T-cell (primary cell): ENCODE results near the gene GANAB. TPM values are rescaled to one million over a fixed set of nuclear protein-coding genes. Genes with fewer than 3 reads are reported as not detected.

Experiments
- ATAC-seq, 4 experiments: fragments of 200-7000 bp in 3 of 4; fragments of 150-1000 bp in 1 of 4; cut with Tn5 transposase; replicated peaks in 1 of 4; 1 replicate in 3 of 4; 2 replicates in 1 of 4; pipeline ENCODE4 v1.10.0; 2021; ENCODE audit warnings: moderate library complexity in 3 of 4, mild to moderate bottlenecking in 2 of 4, moderate number of reproducible peaks in 1 of 4
- CTCF ChIA-PET, 2 donors: fragments of 300-600 bp; sonication (Branson Sonifier 250); formaldehyde crosslinking; loops; one replicate each; lab custom pipeline; 2022; ENCODE audit warnings: antibody characterized with exemption in 2 of 2; lab: Charles Lee
- POLR2A ChIA-PET, 2 donors: fragments of 300-600 bp; sonication (Branson Sonifier 250); formaldehyde crosslinking; loops; one replicate each; lab custom pipeline; 2022; ENCODE audit warnings: antibody characterized with exemption in 2 of 2; lab: Charles Lee
- DNase-seq, 35 experiments: peaks; one replicate each; pipeline versions ENCODE4 v3.0.0 to v3.0.0-alpha.2; 2013 to 2023
- H3K27ac ChIP-seq: one replicate; pipeline ENCODE4 v1.5.1; 2013; ENCODE audit warnings: low read length
- H3K27me3 ChIP-seq, 2 experiments: replicated peaks in 1 of 2; 1 replicate in 1 of 2; 2 replicates in 1 of 2; pipeline versions ENCODE4 v1.6.1 to v1.7.0; 2013; ENCODE audit warnings: low read length in 1 of 2, mixed read lengths in 1 of 2; ENCODE audit not compliant: control insufficient read depth in 2 of 2, insufficient read depth in 2 of 2; ENCODE audit errors: extremely low read depth in 1 of 2
- H3K36me3 ChIP-seq, 2 donors: 1 replicate in 1 of 2; 2 replicates in 1 of 2; pipeline versions ENCODE4 v1.6.1 to v1.7.0; 2013; ENCODE audit warnings: low read length in 1 of 2; ENCODE audit not compliant: control insufficient read depth in 2 of 2, insufficient read depth in 1 of 2; ENCODE audit errors: extremely low read depth in 1 of 2
- H3K4me1 ChIP-seq, 2 experiments: 1 replicate in 1 of 2; 2 replicates in 1 of 2; pipeline versions ENCODE4 v1.6.1 to v1.7.0; 2013; ENCODE audit warnings: low read length in 2 of 2, mixed read lengths in 1 of 2; ENCODE audit not compliant: insufficient read depth in 2 of 2, control insufficient read depth in 1 of 2; ENCODE audit errors: extremely low read depth in 1 of 2
- H3K4me3 ChIP-seq, 2 donors: 1 replicate in 1 of 2; 2 replicates in 1 of 2; pipeline versions ENCODE4 v1.5.1 to v1.7.0; 2013; ENCODE audit warnings: mild to moderate bottlenecking in 2 of 2, low read length in 1 of 2, moderate library complexity in 1 of 2; ENCODE audit not compliant: control insufficient read depth in 1 of 2; ENCODE audit errors: extremely low read depth in 1 of 2
- H3K9me3 ChIP-seq: 2 replicates; pipeline ENCODE4 v1.7.0; 2013
- H3K27ac Mint-ChIP-seq, 2 donors: one replicate each; pipeline ENCODE4 v1.8.0; 2020 to 2021; ENCODE audit warnings: mild to moderate bottlenecking in 2 of 2, mixed read lengths in 2 of 2
- H3K27me3 Mint-ChIP-seq, 2 donors: one replicate each; pipeline ENCODE4 v1.8.0; 2021 to 2022; ENCODE audit warnings: mixed read lengths in 2 of 2
- H3K36me3 Mint-ChIP-seq: one replicate; pipeline ENCODE4 v1.8.0; 2021; ENCODE audit warnings: mixed read lengths
- H3K4me1 Mint-ChIP-seq, 3 donors: one replicate each; pipeline ENCODE4 v1.8.0; 2020 to 2022; ENCODE audit warnings: mixed read lengths in 3 of 3, mild to moderate bottlenecking in 1 of 3
- H3K4me3 Mint-ChIP-seq, 3 donors: one replicate each; pipeline ENCODE4 v1.8.0; 2020 to 2022; ENCODE audit warnings: mild to moderate bottlenecking in 3 of 3, mixed read lengths in 3 of 3, moderate library complexity in 3 of 3
- H3K9me3 Mint-ChIP-seq, 3 donors: one replicate each; pipeline ENCODE4 v1.8.0; 2020 to 2022; ENCODE audit warnings: mixed read lengths in 3 of 3
- WGBS: methylation state at CpG from one replicate; pipeline ENCODE4 v1.1.5; 2013; ENCODE audit warnings: missing lambda C conversion rate; ENCODE audit not compliant: insufficient coverage; 5-methylcytosine and 5-hydroxymethylcytosine counted together
- total RNA-seq, 35 experiments: library from RNA in 6 of 35; stranded (reverse) in 6 of 35; fragments of 120-200 nt in 1 of 35; gene quantifications; one replicate each; pipeline versions ENCODE4 v1.2.1 to v1.2.4 and lab custom pipeline; 2013 to 2026

The GANAB gene
- total RNA-seq, 5 donors from 2014 or later (not counting 1 experiment from before 2014, with no cell fraction given): 216 to 278 (median 257) TPM

DNA sequence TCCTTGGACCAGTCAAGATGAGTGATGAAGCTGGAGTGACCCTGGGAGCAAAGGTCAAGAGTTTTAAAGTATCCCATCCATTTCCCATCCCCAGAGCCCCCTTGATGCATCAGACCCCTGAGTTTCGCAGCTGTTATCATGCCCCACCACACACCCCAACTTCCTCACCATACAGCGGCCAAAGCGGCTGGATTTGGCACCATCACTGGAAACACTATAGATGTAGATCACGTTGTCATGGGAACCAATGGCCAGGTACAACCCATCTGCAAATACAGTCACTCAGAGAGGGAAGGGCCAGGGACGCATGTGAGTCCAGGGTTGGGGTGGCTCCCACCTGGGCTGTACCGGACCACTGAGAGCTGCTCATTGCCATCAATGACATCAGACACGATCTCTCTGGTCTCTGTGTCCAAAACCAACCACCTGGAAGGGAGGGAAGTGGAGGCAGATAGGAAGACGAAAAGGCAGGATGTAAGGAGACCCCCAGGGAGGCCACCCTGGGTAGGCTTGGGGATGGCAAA is 42.6 kb downstream of the GANAB start:
- Histone ChIP-seq H3K27me3 (no peaks in the 10 kb centered on the region), H3K27ac (no peak overlapping the region), H3K4me3 (no peak overlapping the region), H3K4me1 (peaks cover 10 to 41% of the 10 kb centered on the region in 2 experiments), H3K9me3 (no peaks in the 10 kb centered on the region), H3K36me3 (peaks cover 10 to 56% of the 10 kb centered on the region in 2 donors)
- DNase-seq (no peak), ATAC-seq (no peak)
- WGBS: 100% methylated on average over 4 of the region's 8 CpGs
- CTCF ChIA-PET: no interaction called here
- H3K27ac Mint-ChIP-seq: peak overlapping the region; percentile 74 to 82
- peaks cover 41% of the 10 kb centered on the region for H3K36me3 Mint-ChIP-seq
- H3K9me3 Mint-ChIP-seq: no peaks in the 10 kb centered on the region
- peak overlapping the region; percentile 59 to 71 (median 71) for H3K4me3 Mint-ChIP-seq
- H3K27me3 Mint-ChIP-seq: no peaks in the 10 kb centered on the region
- POLR2A ChIA-PET: interaction anchor here (0.5 to 1.0 kb wide), 5 partner anchors 11 to 71 kb away, joined by 3 to 4 read pairs (median 4); no protein-coding TSS in a partner anchor
- H3K4me1 Mint-ChIP-seq: peaks cover 47 to 55% (median 49%) of the 10 kb centered on the region in 3 donors

DNA sequence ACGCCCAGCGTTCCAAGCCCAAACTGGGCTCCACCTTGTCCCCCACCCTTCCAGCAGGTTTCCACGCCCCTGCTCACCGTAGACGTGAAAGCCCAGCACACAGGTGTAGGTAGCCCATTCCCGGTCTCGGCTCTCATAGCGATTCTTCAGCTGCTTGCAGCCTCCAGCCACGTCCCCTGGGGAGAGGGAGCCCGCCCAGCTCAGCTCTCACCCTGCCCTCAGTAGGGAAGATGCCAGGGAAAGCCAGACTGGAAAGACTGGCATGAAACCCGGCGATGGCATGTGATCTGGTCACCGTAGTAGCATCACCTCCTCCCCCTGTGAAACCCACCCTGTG is 43.4 kb downstream of the GANAB start:
- Mint-ChIP-seq H3K27ac (peak overlapping the region; percentile 74 to 82), H3K27me3 (no peaks in the 10 kb centered on the region), H3K9me3 (no peaks in the 10 kb centered on the region), H3K4me1 (peaks cover 51 to 57% (median 54%) of the 10 kb centered on the region in 3 donors), H3K4me3 (peak overlapping the region; percentile 59 to 71 (median 71)), H3K36me3 (peaks cover 44% of the 10 kb centered on the region)
- no peaks in the 10 kb centered on the region for H3K27me3 ChIP-seq
- DNase-seq: no peak
- H3K36me3 ChIP-seq: peaks cover 10 to 56% of the 10 kb centered on the region in 2 donors
- POLR2A ChIA-PET: interaction anchor here in 1 of 2 donors (0.5 kb wide), 1 partner anchor 227 kb away, joined by 3 read pairs; no protein-coding TSS in a partner anchor
- H3K4me3 ChIP-seq: no peak overlapping the region
- WGBS: 98% methylated on average over 11 of the region's 13 CpGs
- H3K4me1 ChIP-seq: peaks cover 14 to 41% of the 10 kb centered on the region in 2 experiments
- no peak overlapping the region for H3K27ac ChIP-seq
- CTCF ChIA-PET: no interaction called here
- H3K9me3 ChIP-seq: no peaks in the 10 kb centered on the region
- no peak for ATAC-seq

DNA sequence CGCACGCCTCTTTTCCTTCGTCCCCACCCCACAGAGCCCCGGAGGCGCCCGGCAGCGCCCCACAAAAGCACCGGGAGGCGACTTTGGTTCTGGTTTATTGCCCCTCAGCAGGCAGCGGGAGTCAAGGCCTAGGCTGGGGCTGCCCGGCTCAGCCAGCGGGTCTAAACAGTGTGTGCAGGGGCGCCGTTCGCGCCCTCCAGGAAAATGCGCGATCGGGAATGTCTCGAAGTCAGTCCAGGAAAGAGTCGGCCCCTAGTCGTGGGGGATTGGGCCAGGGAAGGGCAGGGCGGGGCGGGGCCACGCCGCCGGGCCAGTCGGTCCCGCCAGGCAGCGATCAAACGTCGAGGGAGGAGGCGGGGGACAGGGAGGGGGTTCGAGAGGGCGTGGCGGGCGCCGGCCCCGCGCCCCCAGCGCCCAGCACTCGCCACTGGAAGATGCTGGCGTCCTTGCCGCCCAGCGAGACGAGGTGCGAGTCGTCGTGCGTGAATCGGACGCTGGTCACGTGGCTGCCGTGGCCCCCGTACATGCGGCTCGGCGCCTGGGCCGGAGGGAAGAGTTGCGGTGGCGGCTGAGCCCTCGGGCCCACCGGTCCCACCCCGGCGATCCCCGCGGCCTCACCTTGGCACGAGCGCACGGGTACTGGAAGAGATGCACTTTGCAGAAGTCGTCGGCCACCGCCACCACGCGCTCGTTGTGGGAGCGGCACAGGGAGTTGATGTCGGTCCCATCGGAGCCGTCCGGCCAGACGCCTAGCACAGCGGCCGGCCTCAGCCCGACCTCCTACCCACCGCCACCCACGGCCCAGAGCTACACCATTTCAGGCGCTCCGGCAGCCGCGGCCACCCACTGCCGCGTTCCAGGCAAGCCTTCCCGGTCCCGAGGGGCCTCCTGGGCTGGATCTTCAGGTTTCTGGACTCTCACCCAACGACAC is 44.0 kb downstream of the GANAB start:
- Mint-ChIP-seq H3K9me3 (no peaks in the 10 kb centered on the region), H3K27me3 (no peaks in the 10 kb centered on the region), H3K4me1 (peaks cover 51 to 57% (median 55%) of the 10 kb centered on the region in 3 donors), H3K4me3 (peak overlapping the region; percentile 86 to 97 (median 92)), H3K36me3 (peaks cover 44% of the 10 kb centered on the region), H3K27ac (peak overlapping the region; percentile 95 to 100)
- DNase-seq (peak in 6 of 35 experiments; percentile 11 to 44 (median 20)), ATAC-seq (peak in 2 of 4 experiments; percentile 2 to 5)
- H3K4me1 ChIP-seq: peaks cover 14 to 47% of the 10 kb centered on the region in 2 experiments
- 59% methylated on average over 81 of the region's 96 CpGs for WGBS
- POLR2A ChIA-PET: interaction anchor here (0.5 to 1.9 kb wide), 8 partner anchors 9 to 226 kb away, joined by 3 to 25 read pairs (median 4); partner anchors contain the start of genes C11orf98 (in 2 of the 2), CSKMT (in 2 of the 2) and TUT1 (in 1 of the 2)
- H3K27me3 ChIP-seq: no peaks in the 10 kb centered on the region
- CTCF ChIA-PET: interaction anchor here in 1 of 2 donors (1.2 to 2.0 kb wide), 5 partner anchors 9 to 63 kb away, joined by 3 to 27 read pairs (median 7); partner anchors contain the start of genes B3GAT3, C11orf98, CSKMT and TUT1
- no peaks in the 10 kb centered on the region for H3K9me3 ChIP-seq
- peak overlapping the region; percentile 47 for H3K27ac ChIP-seq
- H3K36me3 ChIP-seq: peaks cover 12 to 56% of the 10 kb centered on the region in 2 donors
- H3K4me3 ChIP-seq: peak overlapping the region; percentile 95 to 98

DNA sequence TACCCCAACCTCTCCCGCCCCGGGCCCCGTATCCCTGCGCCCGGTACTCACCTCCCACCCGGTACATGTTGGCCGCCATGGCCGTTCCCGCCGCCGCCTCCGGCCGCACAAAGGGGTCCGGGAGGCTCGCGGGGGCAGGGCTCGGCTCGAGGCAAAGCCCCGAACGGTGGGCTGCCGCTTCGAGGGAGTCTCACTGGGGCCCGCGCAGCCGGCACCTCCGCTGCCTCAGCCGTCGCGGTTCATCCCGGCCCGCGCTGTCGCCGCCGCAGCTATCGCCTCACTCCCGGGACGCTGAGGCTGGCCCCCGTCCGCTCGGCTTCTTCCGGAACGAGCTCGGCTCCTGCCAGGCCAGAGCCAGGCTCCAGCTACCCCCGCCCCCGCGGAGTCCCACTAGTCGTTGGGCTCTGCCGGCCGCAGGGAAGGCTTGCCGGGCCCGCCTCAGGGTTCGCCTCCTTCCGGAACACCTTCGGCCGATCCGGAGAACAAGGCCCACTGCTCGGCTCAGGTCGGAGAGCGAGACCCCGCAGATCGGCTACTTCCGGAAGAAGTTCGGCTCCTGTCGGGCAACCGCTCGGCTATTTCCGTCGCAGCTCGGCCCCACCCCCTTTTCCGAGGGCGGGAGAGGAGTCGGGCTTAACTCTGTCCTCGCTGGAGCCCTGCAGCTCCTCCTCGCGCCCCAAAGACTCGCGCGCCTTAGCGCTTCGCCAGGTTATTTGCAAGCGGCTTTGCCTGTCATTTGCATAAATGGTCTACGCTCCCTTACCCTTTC is 44.9 kb downstream of the GANAB start, which contains the start of gene MTA2:
TSS of gene MTA2 (minus strand) at position 494 of the 769 bp plus-strand sequence. CDS start at position 79, 415 bp downstream.
- DNase-seq (peak; percentile 91 to 100 (median 97)), ATAC-seq (peak; percentile 80 to 83 (median 82))
- peaks cover 14 to 52% of the 10 kb centered on the region in 2 experiments for H3K4me1 ChIP-seq
- H3K9me3 ChIP-seq: no peaks in the 10 kb centered on the region
- H3K36me3 ChIP-seq: peaks cover 7 to 55% of the 10 kb centered on the region in 2 donors
- WGBS: under 1% methylated on average over 82 of the region's 83 CpGs
- POLR2A ChIA-PET: interaction anchor here (0.5 to 1.9 kb wide), 8 partner anchors 10 to 215 kb away, joined by 3 to 25 read pairs (median 4); partner anchors contain the start of genes C11orf98 (in 2 of the 2), CSKMT (in 2 of the 2) and TUT1 (in 1 of the 2)
- no peaks in the 10 kb centered on the region for H3K27me3 ChIP-seq
- H3K36me3 Mint-ChIP-seq: peaks cover 47% of the 10 kb centered on the region
- H3K4me3 ChIP-seq: peak within 1 kb of the TSS; percentile 95 to 98
- no peaks in the 10 kb centered on the region for H3K9me3 Mint-ChIP-seq
- CTCF ChIA-PET: interaction anchor here in 1 of 2 donors (1.2 to 2.0 kb wide), 5 partner anchors 10 to 64 kb away, joined by 3 to 27 read pairs (median 7); partner anchors contain the start of genes B3GAT3, C11orf98, CSKMT and TUT1
- H3K27ac Mint-ChIP-seq: peak within 1 kb of the TSS; percentile 95 to 100
- no peaks in the 10 kb centered on the region for H3K27me3 Mint-ChIP-seq
- peaks cover 55 to 59% (median 55%) of the 10 kb centered on the region in 3 donors for H3K4me1 Mint-ChIP-seq
- H3K27ac ChIP-seq: peak within 1 kb of the TSS; percentile 85
- peak within 1 kb of the TSS; percentile 86 to 97 (median 92) for H3K4me3 Mint-ChIP-seq

DNA sequence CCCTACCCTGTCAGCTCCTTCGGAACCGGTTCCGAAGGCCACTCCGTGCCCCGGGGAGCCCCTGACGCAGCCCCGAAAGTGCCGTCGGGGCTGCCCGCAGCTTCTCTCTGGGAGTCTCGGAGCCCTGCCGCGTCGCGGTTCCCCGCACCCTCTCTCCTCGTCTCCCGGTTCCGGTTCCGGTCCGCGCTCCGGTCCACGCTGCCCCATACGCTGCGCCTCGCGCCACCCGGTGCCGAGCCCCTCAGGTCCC is 45.4 kb downstream of the GANAB start:
- Mint-ChIP-seq H3K27ac (peak overlapping the region; percentile 95 to 100), H3K36me3 (peaks cover 51% of the 10 kb centered on the region), H3K4me1 (peaks cover 55 to 58% (median 56%) of the 10 kb centered on the region in 3 donors), H3K4me3 (peak overlapping the region; percentile 86 to 97 (median 92)), H3K9me3 (no peaks in the 10 kb centered on the region), H3K27me3 (no peaks in the 10 kb centered on the region)
- Histone ChIP-seq H3K4me1 (peaks cover 14 to 56% of the 10 kb centered on the region in 2 experiments), H3K27me3 (no peaks in the 10 kb centered on the region), H3K4me3 (peak overlapping the region; percentile 95 to 98), H3K27ac (peak overlapping the region; percentile 85), H3K36me3 (peaks cover 7 to 56% of the 10 kb centered on the region in 2 donors), H3K9me3 (no peaks in the 10 kb centered on the region)
- ATAC-seq (peak; percentile 5 to 19 (median 12)), DNase-seq (peak in 17 of 35 experiments; percentile 13 to 63 (median 26))
- WGBS: 0% methylated on average over 20 of the region's 30 CpGs
- CTCF ChIA-PET: interaction anchor here (0.5 to 2.0 kb wide), 6 partner anchors 9 to 112 kb away, joined by 3 to 27 read pairs (median 6); partner anchors contain the start of genes B3GAT3 (in 1 of the 2), C11orf98 (in 1 of the 2), CSKMT (in 1 of the 2) and TUT1 (in 1 of the 2)
- POLR2A ChIA-PET: interaction anchor here (0.5 to 1.9 kb wide), 8 partner anchors 9 to 240 kb away, joined by 3 to 25 read pairs (median 8); partner anchors contain the start of genes C11orf98 (in 2 of the 2), CSKMT (in 2 of the 2) and TUT1 (in 2 of the 2)
